T47D (cell line): ENCODE data around the gene TIMM50.

ENCODE experiments used
- DNase-seq, 2 experiments: peaks; one replicate each; pipeline versions ENCODE4 v3.0.0 to v3.0.0-alpha.2; 2011 to 2012; ENCODE audit warnings: low read depth in 1 of 2, low spot score in 1 of 2
- JUND ChIP-seq: IDR thresholded peaks from 2 replicates; pipeline ENCODE4 v1.6.1; 2012; ENCODE audit warnings: low read depth
- in situ Hi-C: cut with HindIII; loops from 2 replicates; pipeline ENCODE4 v1.10.0; 2016; ENCODE audit warnings: low sequenced_read_pairs, low pct_unique_long_range_greater_than_20kb

TIMM50 gene

DNA sequence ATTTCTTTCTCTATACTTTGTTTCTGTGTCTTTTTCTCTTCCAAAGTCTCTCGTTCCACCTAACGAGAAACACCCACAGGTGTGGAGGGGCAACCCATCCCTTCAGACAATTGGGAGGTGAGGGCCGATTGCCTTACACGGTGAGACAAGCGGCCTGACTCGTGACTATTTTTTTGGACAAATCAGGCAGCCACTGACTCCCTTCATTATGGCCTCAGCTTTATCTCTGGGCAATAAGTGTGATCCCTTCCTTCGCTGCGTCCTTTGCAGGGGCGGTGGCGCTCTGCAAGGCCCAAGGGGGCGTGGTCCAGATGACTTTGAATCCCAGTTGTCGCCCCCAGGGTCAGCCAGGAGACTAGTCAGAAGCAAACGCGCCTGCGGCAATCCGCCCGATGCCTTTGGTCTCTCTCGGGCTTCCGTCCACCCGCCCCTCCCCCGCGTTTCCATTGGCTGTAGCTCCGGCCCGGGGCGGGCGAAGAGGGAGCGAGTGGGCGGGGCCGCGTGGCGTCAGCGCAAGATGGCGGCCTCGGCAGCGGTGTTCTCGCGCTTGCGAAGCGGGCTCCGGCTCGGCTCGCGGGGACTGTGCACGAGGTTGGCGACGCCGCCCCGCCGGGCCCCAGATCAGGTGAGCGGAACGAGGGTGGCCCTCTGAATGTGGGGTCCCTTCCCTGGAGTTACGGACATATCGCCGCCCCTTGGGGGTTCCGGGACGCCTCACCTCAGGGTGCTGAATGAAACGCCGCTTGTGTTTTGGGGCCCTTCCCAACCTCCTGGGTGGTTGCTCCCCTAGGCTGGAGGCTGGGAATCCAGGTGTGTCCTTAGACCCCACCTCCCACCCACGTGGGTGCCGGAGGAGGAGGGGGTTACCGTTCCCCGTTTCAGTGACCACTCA lies at the start of gene TIMM50:
Gene TIMM50 (plus strand): TSS at position 502 of the 892 bp plus-strand sequence. CDS start 16 bp downstream, at position 518.
- DNase-seq, result peak; percentile 51 to 93
- in situ Hi-C loops, result no loop called here
- TF ChIP-seq JUND, result no peak

DNA sequence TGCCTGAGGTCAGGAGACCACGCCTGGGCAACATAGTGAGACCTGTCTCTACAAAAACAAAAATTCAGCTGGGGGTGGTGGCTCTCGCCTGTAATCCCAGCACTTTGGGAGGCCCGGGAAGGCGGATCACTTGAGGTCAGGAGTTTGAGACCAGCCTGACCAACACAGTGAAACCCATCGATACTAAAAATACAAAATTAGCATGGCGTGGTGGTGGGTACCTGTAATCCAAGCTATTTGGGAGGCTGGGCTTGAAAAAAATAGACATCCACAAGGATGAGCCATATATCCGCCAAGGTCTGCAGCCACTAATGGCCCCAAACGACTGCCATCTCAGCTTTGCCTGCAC lies 48.0 kb upstream of the TIMM50 start:
- no peak for TF ChIP-seq JUND
- in situ Hi-C loops, result no loop called here
- no peak for DNase-seq

DNA sequence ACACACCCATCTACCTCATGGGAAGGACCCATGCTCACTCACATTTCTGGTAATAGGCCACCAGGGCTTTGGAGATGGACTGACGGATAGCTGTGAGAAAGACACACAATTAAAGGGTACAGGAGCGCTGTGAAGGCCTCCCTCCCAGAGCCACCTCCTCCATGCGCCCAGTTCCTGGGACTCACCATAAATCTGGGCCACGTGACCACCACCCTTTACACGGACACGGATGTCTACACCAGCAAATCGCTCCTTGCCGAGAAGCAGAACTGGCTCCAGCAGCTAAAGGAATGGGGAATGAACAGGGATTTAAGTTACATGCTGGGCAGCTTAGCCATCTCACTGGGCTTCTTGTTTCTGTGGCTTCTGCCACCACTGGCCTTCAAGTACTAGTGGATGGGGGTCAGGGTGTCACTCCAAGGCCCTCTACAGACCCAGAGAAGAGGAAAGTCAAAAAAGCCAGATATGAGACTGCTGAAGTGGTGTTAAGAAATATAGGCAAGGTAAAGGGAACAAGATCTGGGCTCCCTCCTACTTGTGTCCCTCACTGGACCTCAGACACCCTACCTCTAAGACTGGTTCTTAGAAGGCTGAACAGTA lies 47.1 kb upstream of the TIMM50 start:
- in situ Hi-C loops, result no loop called here
- DNase-seq, result no peak
- no peak for TF ChIP-seq JUND

DNA sequence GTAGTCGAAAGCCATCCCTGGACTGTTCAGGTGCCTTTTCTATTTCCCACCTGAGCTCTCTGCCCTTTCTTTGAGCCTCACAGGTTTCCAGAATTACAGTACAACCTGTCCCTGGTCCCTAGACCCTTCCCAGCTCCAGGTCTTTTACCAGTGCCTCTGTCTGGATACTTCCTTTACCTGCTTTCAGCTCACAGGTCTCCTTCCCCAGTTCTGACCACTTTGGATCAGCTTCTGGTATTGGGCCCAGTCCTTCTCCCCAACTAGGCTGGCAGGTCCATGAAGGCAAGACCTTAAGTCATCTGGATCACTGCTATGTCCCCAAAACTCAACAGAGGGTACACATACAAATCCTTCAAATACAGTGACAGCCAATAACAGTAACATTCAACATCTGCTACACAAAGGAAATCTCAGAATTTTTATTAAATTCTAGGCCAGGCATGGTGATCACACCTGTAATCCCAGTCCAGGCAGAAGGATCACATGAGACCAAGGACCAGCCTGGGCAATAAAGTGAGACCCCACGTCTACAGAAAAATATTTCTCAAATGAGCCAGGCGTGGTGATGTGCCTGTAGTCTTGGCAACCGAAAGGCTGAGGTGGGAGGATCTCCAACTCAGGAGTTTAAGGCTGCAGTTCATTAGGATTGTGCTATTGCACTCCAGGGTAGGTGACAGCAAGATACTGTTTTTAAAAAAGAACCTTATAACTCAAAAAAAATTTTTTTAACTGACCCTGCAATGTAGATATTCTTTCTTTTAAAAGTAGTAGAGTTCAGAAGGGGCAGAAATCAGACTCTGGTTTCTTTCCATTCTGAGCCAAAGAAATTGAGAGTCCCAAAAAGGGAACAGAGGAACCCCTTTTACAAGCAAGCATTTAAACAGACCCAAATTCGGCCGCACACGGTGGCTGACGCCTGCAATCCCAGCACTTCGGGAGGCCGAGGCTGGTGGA lies 46.2 kb upstream of the TIMM50 start:
- in situ Hi-C loops, result no loop called here
- no peak for TF ChIP-seq JUND
- no peak for DNase-seq

DNA sequence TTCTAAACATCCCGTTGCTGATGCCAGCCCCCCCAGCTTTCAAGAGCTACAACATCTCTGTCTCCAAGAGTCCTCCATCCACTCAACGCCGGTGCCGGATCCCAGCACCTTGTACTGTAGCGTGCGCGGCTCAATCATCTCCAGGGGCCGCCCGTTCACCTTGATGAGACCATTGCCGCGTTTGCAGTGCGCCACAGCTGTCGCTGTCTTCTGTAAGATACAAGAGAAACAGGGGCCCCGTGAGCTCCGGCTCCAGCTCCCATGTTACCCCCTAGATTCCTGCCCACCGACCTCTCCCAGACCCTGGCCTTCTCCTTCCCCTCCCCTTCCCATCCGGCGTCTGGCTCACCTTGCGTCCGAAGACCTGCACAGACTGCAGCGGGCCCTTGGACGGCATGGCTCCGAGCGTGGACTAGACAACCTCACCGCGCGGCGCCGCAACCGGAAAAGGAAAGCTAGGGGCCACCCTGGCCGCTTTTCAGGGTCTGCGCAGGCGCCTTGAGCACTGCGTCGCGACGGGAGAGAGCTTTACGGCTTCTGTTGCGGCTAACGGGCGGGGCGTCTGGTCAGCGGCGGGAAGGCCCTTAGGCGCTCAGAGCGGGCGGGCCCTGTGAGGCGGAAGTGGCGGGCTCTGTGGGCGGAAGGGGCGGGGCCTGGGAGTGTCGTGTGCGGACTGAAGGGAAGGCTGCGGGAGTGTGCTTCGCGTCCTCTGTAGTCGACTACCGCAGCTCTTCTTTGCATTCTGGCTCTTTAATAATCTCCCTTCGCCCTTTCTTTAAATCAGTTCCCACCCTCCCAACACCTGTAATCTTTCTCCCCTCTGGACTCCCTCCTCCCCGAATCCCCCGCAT lies 44.9 kb upstream of the TIMM50 start, which contains the start of gene RPS16:
Gene RPS16 (minus strand): TSS at position 451 of the 851 bp plus-strand sequence. CDS start 54 bp downstream, at position 397.
- in situ Hi-C loops, result no loop called here
- TF ChIP-seq JUND, result no peak
- peak; percentile 56 to 96 for DNase-seq

DNA sequence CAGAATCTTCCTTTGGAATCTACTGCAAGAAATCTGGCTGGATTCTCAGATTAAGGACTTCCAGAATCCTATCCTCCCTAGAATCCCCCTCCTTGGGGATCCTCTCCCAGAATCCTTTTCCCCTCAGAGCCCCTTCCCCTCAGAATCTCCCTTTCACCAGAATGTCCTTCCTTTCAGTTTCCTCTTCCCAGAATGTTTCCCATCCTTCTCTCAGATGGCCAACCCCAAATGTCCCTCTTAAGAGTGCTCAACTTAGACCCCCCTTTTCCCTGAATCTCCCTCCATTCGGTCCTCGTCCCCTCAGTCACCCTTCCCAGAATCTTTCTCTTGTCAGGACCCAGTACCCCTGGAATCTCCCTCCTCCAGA lies 44.3 kb upstream of the TIMM50 start:
- in situ Hi-C loops, result no loop called here
- DNase-seq, result no peak
- TF ChIP-seq JUND, result no peak

DNA sequence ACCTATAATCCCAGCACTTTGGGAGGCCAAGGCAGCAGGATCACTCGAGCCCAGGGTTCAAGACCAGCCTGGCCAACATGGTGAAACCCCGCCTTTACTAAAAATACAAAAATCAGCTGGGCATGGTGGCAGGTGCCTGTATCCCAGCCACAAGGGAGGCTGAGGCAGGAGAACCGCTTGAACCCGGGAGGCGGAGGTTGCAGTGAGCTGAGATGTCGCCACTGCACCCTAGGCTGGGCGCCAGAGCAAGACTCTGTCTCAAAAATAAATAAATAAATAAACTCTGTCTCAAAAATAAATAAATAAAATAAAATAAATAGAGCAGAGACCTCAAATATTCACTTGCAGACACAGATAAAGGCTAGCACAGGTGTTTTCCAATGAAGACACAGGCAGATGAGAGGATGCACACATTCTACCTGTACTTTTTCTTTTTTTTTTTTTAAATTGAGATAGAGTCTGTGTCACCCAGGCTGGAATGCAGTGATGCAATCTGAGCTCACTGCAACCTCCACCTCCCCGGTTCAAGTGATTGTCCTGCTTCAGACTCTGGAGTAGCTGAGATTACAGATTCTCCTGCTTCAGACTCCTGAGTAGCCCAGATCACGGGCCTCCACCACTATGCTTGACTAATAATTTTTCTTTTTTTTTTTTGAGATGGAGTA lies 42.2 kb upstream of the TIMM50 start:
- in situ Hi-C loops, result no loop called here
- TF ChIP-seq JUND, result no peak
- DNase-seq, result no peak

DNA sequence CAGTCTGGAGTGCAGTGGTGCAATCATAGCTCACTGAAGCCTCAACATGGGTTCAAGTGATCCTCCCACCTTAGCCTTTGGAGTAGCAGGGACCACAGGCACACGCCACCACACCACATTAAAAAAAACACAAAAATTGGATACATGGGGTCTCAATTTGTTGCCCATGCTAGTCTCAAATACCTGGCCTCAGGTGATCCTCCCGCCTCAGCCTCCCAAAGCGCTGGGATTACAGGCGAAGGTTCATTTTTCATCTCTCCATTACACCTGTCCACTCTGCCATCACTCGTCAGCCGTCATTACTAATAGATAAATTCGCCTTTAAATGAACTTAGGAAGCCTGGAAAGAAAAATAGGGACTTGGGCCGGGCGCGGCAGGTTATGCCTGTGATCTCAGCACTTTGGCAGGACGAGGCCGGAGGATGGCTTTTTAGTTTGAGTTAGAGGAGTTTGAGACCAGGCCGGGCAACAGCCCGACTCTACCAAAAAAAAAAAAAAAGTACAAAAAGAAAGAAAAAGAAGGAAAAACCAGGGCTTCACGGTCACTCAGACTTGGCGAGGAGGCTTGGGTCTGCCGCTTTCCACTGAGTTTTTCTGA lies 35.9 kb upstream of the TIMM50 start:
- in situ Hi-C loops, result no loop called here
- DNase-seq, result no peak
- TF ChIP-seq JUND, result no peak

DNA sequence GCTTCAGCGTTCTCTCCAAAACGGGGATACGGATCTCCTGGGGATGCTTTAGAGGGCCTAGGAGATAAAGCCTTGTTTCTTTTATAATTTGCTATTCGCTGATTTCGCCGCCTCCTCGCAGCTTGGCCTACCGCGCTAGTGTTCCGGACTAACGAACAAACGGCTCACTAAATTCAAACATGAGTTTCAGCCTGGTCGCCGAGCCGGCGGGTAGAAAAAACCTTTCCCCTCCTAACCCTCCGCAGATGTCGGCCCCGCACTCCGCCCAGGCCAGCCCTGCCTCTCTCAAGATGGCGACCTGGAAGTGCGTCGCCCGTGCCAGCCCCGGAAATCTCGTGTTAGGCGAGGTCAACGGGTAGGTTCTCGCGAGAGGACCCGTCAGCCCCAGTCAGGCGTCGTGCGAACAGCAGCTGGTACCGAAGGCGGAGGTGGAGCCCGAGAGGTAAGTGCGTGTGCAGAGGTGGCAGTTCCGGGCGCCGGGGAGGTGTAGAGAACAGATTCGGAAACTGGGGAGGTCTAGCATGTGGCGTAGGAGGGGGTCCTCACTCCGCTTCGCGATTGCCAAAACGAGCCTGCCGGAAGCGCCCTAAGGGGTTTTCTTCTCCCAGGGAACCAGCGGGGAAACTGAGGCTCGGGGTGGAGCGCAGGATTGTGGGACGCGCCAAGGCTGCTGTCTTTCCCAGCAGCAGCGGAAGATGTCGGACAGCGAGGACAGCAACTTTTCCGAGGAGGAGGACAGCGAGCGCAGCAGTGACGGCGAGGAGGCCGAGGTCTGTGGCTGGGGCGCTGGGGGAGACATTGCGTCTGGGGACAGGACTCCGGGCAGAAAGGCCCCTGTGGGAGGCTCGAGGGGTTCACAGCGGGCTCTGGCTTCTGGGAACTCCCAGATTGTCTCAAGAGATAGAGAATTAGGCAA lies 35.2 kb upstream of the TIMM50 start, which contains the start of gene SUPT5H:
Gene SUPT5H (plus strand): TSS at position 387 of the 916 bp plus-strand sequence. CDS start 309 bp downstream, at position 696.
- in situ Hi-C loops, result no loop called here
- DNase-seq, result peak; percentile 82 to 97
- no peak for TF ChIP-seq JUND
